Measurements from ENCODE around the gene SYNPO2L. TPM values are rescaled to one million over a fixed set of nuclear protein-coding genes. Genes with fewer than 3 reads are reported as not detected.
A peak's percentile ranks its signal among the peaks of the same experiment; 100 is the strongest.
"Not testable (repeated sequence)": the region's sequence is repeated elsewhere in the genome, so short reads cannot be mapped to it uniquely, and the experiment has no call there.

The SYNPO2L gene
- total and polyA plus RNA-seq, 7 donors = 0.12 to 0.23 TPM; not detected in 5

- intact Hi-C loops (cut with DNase I) = no loop called here
Observed at GRCh38 chr10:73625004-73625883, 30.6 kb downstream of the SYNPO2L start.

GRCh38 chr10:73623056-73623455 is 32.8 kb downstream of the SYNPO2L start:
- H3K36me3 ChIP-seq = no peaks in the 10 kb centered on the region
- TF ChIP-seq POLR2AphosphoS5 (IDR thresholded peaks at IDR 0.05) = no peak
- no peak for TF ChIP-seq POLR2A (IDR thresholded peaks at IDR 0.05)
- no peak for TF ChIP-seq CTCF (IDR thresholded peaks at IDR 0.05)
- TF ChIP-seq EP300 (IDR thresholded peaks at IDR 0.05) = no peak
- 83 to 89% methylated on average over 4 of the region's 4 CpGs for WGBS, 2 donors
- H3K27ac ChIP-seq = no peak overlapping the region
- peak; percentile 14 for DNase-seq
- no peaks in the 10 kb centered on the region for H3K9me3 ChIP-seq
- no peak overlapping the region for H3K4me3 ChIP-seq
- intact Hi-C loops (cut with DNase I) = no loop called here
- H3K27me3 ChIP-seq = no peaks in the 10 kb centered on the region
- peaks cover 0 to 15% (median 7%) of the 10 kb centered on the region in 4 donors for H3K4me1 ChIP-seq

More at GRCh38 chr10:73625004-73625883, 30.6 kb downstream of the SYNPO2L start:
- H3K4me3 ChIP-seq = peak overlapping the region; percentile 82 to 91 (median 85)
- H3K27me3 ChIP-seq = no peaks in the 10 kb centered on the region
- H3K36me3 ChIP-seq = no peaks in the 10 kb centered on the region
- peaks cover 0 to 15% (median 7%) of the 10 kb centered on the region in 4 donors for H3K4me1 ChIP-seq
- peak; percentile 72 for DNase-seq
- TF ChIP-seq CTCF (IDR thresholded peaks at IDR 0.05) (no peak), POLR2A (IDR thresholded peaks at IDR 0.05) (no peak), EP300 (IDR thresholded peaks at IDR 0.05) (no peak), POLR2AphosphoS5 (IDR thresholded peaks at IDR 0.05) (no peak)
- no peaks in the 10 kb centered on the region for H3K9me3 ChIP-seq
- peak overlapping the region; percentile 77 to 88 (median 80) for H3K27ac ChIP-seq
- 1% methylated on average over 46 of the region's 46 CpGs for WGBS, 2 donors

GRCh38 chr10:73620974-73621373 is 34.9 kb downstream of the SYNPO2L start:
- H3K9me3 ChIP-seq; H3K4me1 ChIP-seq; H3K36me3 ChIP-seq; H3K27ac ChIP-seq; intact Hi-C loops (cut with DNase I); H3K4me3 ChIP-seq; DNase-seq; H3K27me3 ChIP-seq: not testable (repeated sequence)
- 47 to 81% methylated on average over 12 of the region's 12 CpGs for WGBS, 2 donors

GRCh38 chr10:73617143-73617542 is 38.7 kb downstream of the SYNPO2L start:
- H3K4me1 ChIP-seq; H3K4me3 ChIP-seq; DNase-seq; H3K9me3 ChIP-seq; H3K27ac ChIP-seq; H3K36me3 ChIP-seq; H3K27me3 ChIP-seq; intact Hi-C loops (cut with DNase I): not testable (repeated sequence)
- WGBS, 2 donors = 97 to 99% methylated on average over 8 of the region's 8 CpGs

GRCh38 chr10:73614720-73615119 is 41.1 kb downstream of the SYNPO2L start:
- H3K27ac ChIP-seq = no peak overlapping the region
- H3K4me1 ChIP-seq = no peaks in the 10 kb centered on the region
- H3K36me3 ChIP-seq = no peaks in the 10 kb centered on the region
- no peak for TF ChIP-seq CTCF (IDR thresholded peaks at IDR 0.05)
- TF ChIP-seq POLR2AphosphoS5 (IDR thresholded peaks at IDR 0.05) = no peak
- TF ChIP-seq EP300 (IDR thresholded peaks at IDR 0.05) = no peak
- no peak for TF ChIP-seq POLR2A (IDR thresholded peaks at IDR 0.05)
- no peak overlapping the region for H3K4me3 ChIP-seq
- no peaks in the 10 kb centered on the region for H3K9me3 ChIP-seq
- no peak for DNase-seq
- no peaks in the 10 kb centered on the region for H3K27me3 ChIP-seq
- intact Hi-C loops (cut with DNase I) = no loop called here
- 80 to 89% methylated on average over 3 of the region's 3 CpGs for WGBS, 2 donors
